ENCODE data around the gene PTDSS2.

The PTDSS2 gene

GRCh38 chr11:539971-540481, 89.9 kb downstream of the PTDSS2 start:
- no peak for TF ChIP-seq CTCF (IDR thresholded peaks at IDR 0.05; ENCODE audit: insufficient read depth, low read length, poor library complexity, severe bottlenecking)
- no peak overlapping the region for H3K4me3 ChIP-seq (replicated peaks; ENCODE audit: low read depth, low read length)
- no peaks in the 10 kb centered on the region for H3K27me3 ChIP-seq (replicated peaks; ENCODE audit: control insufficient read depth, insufficient read depth, low read length)

More at GRCh38 chr11:539971-540481, 89.9 kb downstream of the PTDSS2 start:
- no peaks in the 10 kb centered on the region; the same call in 1 of the 2 replicates for H3K36me3 ChIP-seq (ENCODE audit: control insufficient read depth, insufficient read depth, low read length)
- DNase-seq (ENCODE audit: extremely low read depth, insufficient read length), result no peak
